ENCODE measurements around the gene THSD4. TPM values are rescaled to one million over a fixed set of nuclear protein-coding genes. Genes with fewer than 3 reads are reported as not detected.

Gene THSD4
- polyA plus RNA-seq, 1 experiment = 45.8 TPM

GRCh38 chr15:71639471-71639870 lies 524.2 kb downstream of the THSD4 start:
- Histone ChIP-seq H3K27ac (ENCODE audit: low read depth, low read length) (no peak overlapping the region), H3K27me3 (ENCODE audit: control insufficient read depth, insufficient read depth, low read length) (no peaks in the 10 kb centered on the region), H3K9me3 (ENCODE audit: control insufficient read depth, insufficient read depth, low read length) (no peaks in the 10 kb centered on the region), H3K4me3 (ENCODE audit: low read depth, low read length) (no peak overlapping the region)
- no peak for TF ChIP-seq CTCF (IDR thresholded peaks at IDR 0.05; ENCODE audit: low read depth, low read length)
- ChIA-PET POLR2A (interaction anchor here (0.6 kb wide), 1 partner anchor 171 kb away, joined by 3 read pairs; no protein-coding TSS in a partner anchor), CTCF (no interaction called here)
- no peak for DNase-seq (ENCODE audit: low read depth, low spot score)

GRCh38 chr15:71643918-71644317 lies 528.6 kb downstream of the THSD4 start:
- Histone ChIP-seq H3K27me3 (ENCODE audit: control insufficient read depth, insufficient read depth, low read length) (no peaks in the 10 kb centered on the region), H3K27ac (ENCODE audit: low read depth, low read length) (no peak overlapping the region), H3K4me3 (ENCODE audit: low read depth, low read length) (no peak overlapping the region), H3K9me3 (ENCODE audit: control insufficient read depth, insufficient read depth, low read length) (no peaks in the 10 kb centered on the region)
- POLR2A ChIA-PET = no interaction called here
- no peak for TF ChIP-seq CTCF (IDR thresholded peaks at IDR 0.05; ENCODE audit: low read depth, low read length)
- CTCF ChIA-PET = interaction anchor here (1.2 kb wide), 1 partner anchor 9 kb away, joined by 3 read pairs; no protein-coding TSS in a partner anchor
- DNase-seq (ENCODE audit: low read depth, low spot score) = no peak

- Histone ChIP-seq H3K27me3 (ENCODE audit: control insufficient read depth, insufficient read depth, low read length) (no peaks in the 10 kb centered on the region), H3K4me3 (ENCODE audit: low read depth, low read length) (no peak overlapping the region), H3K9me3 (ENCODE audit: control insufficient read depth, insufficient read depth, low read length) (no peaks in the 10 kb centered on the region), H3K27ac (ENCODE audit: low read depth, low read length) (no peak overlapping the region)
- no peak for TF ChIP-seq CTCF (IDR thresholded peaks at IDR 0.05; ENCODE audit: low read depth, low read length)
- ChIA-PET POLR2A (no interaction called here), CTCF (no interaction called here)
- DNase-seq (ENCODE audit: low read depth, low spot score) = no peak
Observed at GRCh38 chr15:71646767-71647486, 531.7 kb downstream of the THSD4 start.

- CTCF ChIA-PET = no interaction called here
Observed at GRCh38 chr15:71647487-71647808, 532.2 kb downstream of the THSD4 start.

More at GRCh38 chr15:71647487-71647808, 532.2 kb downstream of the THSD4 start:
- Histone ChIP-seq H3K27ac (ENCODE audit: low read depth, low read length) (no peak overlapping the region), H3K27me3 (ENCODE audit: control insufficient read depth, insufficient read depth, low read length) (no peaks in the 10 kb centered on the region), H3K4me3 (ENCODE audit: low read depth, low read length) (no peak overlapping the region), H3K9me3 (ENCODE audit: control insufficient read depth, insufficient read depth, low read length) (no peaks in the 10 kb centered on the region)
- no peak for TF ChIP-seq CTCF (IDR thresholded peaks at IDR 0.05; ENCODE audit: low read depth, low read length)
- POLR2A ChIA-PET = no interaction called here
- DNase-seq (ENCODE audit: low read depth, low spot score) = no peak

Measured in AG04450 (cell line).